Kidney (tissue), 14 donors: ENCODE results near the gene DCBLD2. TPM values are rescaled to one million over a fixed set of nuclear protein-coding genes. Genes with fewer than 3 reads are reported as not detected.
A peak's percentile ranks its signal among the peaks of the same experiment; 100 is the strongest.

Experiments used
- DNase-seq, 5 donors: peaks; one replicate each; pipeline ENCODE4 v3.0.0-alpha.2; 2013 to 2020
- FAIRE-seq: peaks from 2 replicates; lab custom pipeline; 2012; peaks lifted over from hg19 to GRCh38; lab: Jason Lieb, UNC
- H3K27ac ChIP-seq, 2 donors: one replicate each; pipeline ENCODE4 v1.7.0; 2013; ENCODE audit warnings: low read depth in 2 of 2, low read length in 2 of 2, inconsistent platforms in 1 of 2
- H3K27me3 ChIP-seq: one replicate; pipeline ENCODE4 v1.7.1; 2013; ENCODE audit warnings: low read length, inconsistent platforms; ENCODE audit not compliant: control insufficient read depth, insufficient read depth
- H3K36me3 ChIP-seq, 3 donors: one replicate each; pipeline versions ENCODE4 v1.7.0 to v1.7.1; 2013; ENCODE audit warnings: low read length in 3 of 3, control low read depth in 1 of 3, inconsistent platforms in 1 of 3; ENCODE audit not compliant: insufficient read depth in 3 of 3, control insufficient read depth in 2 of 3
- H3K4me1 ChIP-seq, 3 donors: one replicate each; pipeline versions ENCODE4 v1.7.0 to v1.7.1; 2013; ENCODE audit warnings: low read length in 3 of 3, inconsistent platforms in 1 of 3, low read depth in 1 of 3; ENCODE audit not compliant: control insufficient read depth in 2 of 3, insufficient read depth in 2 of 3
- H3K4me3 ChIP-seq, 3 donors: one replicate each; pipeline versions ENCODE4 v1.7.0 to v1.8.1; 2013; ENCODE audit warnings: low read length in 3 of 3, control low read depth in 1 of 3, inconsistent platforms in 1 of 3
- H3K9ac ChIP-seq, 3 donors: one replicate each; pipeline versions ENCODE4 v1.7.0 to v1.7.1; 2013; ENCODE audit warnings: low read length in 3 of 3, control low read depth in 1 of 3, inconsistent platforms in 1 of 3
- H3K9me3 ChIP-seq, 3 donors: one replicate each; pipeline versions ENCODE4 v1.7.0 to v1.7.1; 2013; ENCODE audit warnings: low read length in 3 of 3, control low read depth in 1 of 3, inconsistent platforms in 1 of 3; ENCODE audit not compliant: control insufficient read depth in 2 of 3, insufficient read depth in 1 of 3
- CTCF ChIP-seq: IDR thresholded peaks from 3 replicates; pipeline ENCODE4 v1.5.1; 2012; ENCODE audit warnings: mild to moderate bottlenecking, moderate library complexity, borderline replicate concordance; ENCODE audit not compliant: insufficient read depth; ENCODE audit errors: extremely low read depth
- intact Hi-C: fragments of 100-400 bp; cut with DNase I; formaldehyde crosslinking; loops from one replicate; pipeline ENCODE4 v1.11.1; 2022
- polyA plus RNA-seq: library from polyadenylated mRNA; stranded (reverse); fragments of 350-450 nt; fragmentation: Illumina TruSeq; extraction: RNeasy Lipid Tissue Mini Kit (QIAGEN cat#74804); gene quantifications from one replicate; pipeline ENCODE4 v1.2.3, GENCODE V29; 2014; ENCODE audit warnings: low read depth, low replicate concordance; ENCODE audit not compliant: insufficient read depth
- total RNA-seq: library from RNA; stranded (reverse); fragmentation: NEBNext Ultra II Directional; extraction: Animal tissue kit (Norgen Biotek cat#: 25700); gene quantifications from one replicate; pipeline ENCODE4 v1.2.1, GENCODE V29; 2021
- donor health status: control.
- donor health status: control.
- donor health status: control.
- donor health status: control.
- donor health status: control.
- donor health status: DM: yes; HTN: yes; CAD: no.
- donor health status: Normal renal cell carcinoma (clear cell type).

DCBLD2 gene
- total and polyA plus RNA-seq, 2 donors from 2014 or later = 8.0 to 39.3 TPM

- FAIRE-seq (no peak), DNase-seq (peak in 1 of 5 donors; percentile 11)
- Histone ChIP-seq H3K9ac (no peak overlapping the region), H3K4me1 (no peaks in the 10 kb centered on the region), H3K4me3 (no peak overlapping the region), H3K9me3 (no peaks in the 10 kb centered on the region), H3K36me3 (peaks cover 6 to 13% (median 13%) of the 10 kb centered on the region in 3 donors), H3K27ac (no peak overlapping the region), H3K27me3 (no peaks in the 10 kb centered on the region)
- TF ChIP-seq CTCF = no peak
- intact Hi-C loops = no loop called here
Observed at GRCh38 chr3:98809557-98809956, 91.9 kb downstream of the DCBLD2 start.

GRCh38 chr3:98808071-98808470, 93.4 kb downstream of the DCBLD2 start:
- Histone ChIP-seq H3K4me1 (no peaks in the 10 kb centered on the region), H3K36me3 (peaks cover 6 to 13% (median 13%) of the 10 kb centered on the region in 3 donors), H3K27ac (no peak overlapping the region), H3K27me3 (no peaks in the 10 kb centered on the region), H3K9ac (no peak overlapping the region), H3K9me3 (no peaks in the 10 kb centered on the region), H3K4me3 (no peak overlapping the region)
- TF ChIP-seq CTCF = no peak
- no peak for DNase-seq
- FAIRE-seq = no peak
- intact Hi-C loops = no loop called here

GRCh38 chr3:98807561-98807960, 93.9 kb downstream of the DCBLD2 start:
- intact Hi-C loops = no loop called here
- H3K4me3 ChIP-seq = no peak overlapping the region
- no peak overlapping the region for H3K27ac ChIP-seq
- TF ChIP-seq CTCF = no peak
- DNase-seq = no peak
- H3K36me3 ChIP-seq = peaks cover 6 to 13% (median 13%) of the 10 kb centered on the region in 3 donors
- FAIRE-seq = no peak
- H3K9me3 ChIP-seq = no peaks in the 10 kb centered on the region
- H3K4me1 ChIP-seq = no peaks in the 10 kb centered on the region
- H3K27me3 ChIP-seq = no peaks in the 10 kb centered on the region
- no peak overlapping the region for H3K9ac ChIP-seq

GRCh38 chr3:98807011-98807410, 94.5 kb downstream of the DCBLD2 start:
- H3K4me3 ChIP-seq = no peak overlapping the region
- H3K9me3 ChIP-seq = no peaks in the 10 kb centered on the region
- intact Hi-C loops = no loop called here
- no peak overlapping the region for H3K27ac ChIP-seq
- no peaks in the 10 kb centered on the region for H3K27me3 ChIP-seq
- H3K9ac ChIP-seq = no peak overlapping the region
- H3K36me3 ChIP-seq = peaks cover 6 to 13% (median 13%) of the 10 kb centered on the region in 3 donors
- H3K4me1 ChIP-seq = no peaks in the 10 kb centered on the region
- no peak for TF ChIP-seq CTCF
- FAIRE-seq (no peak), DNase-seq (no peak)
